ENCODE measurements around the gene OR2AG2. TPM values are rescaled to one million over a fixed set of nuclear protein-coding genes. Genes with fewer than 3 reads are reported as not detected.

OR2AG2 gene
- total RNA-seq, 4 donors from 2014 or later = 0.17 to 0.33 TPM; not detected in 2

DNA sequence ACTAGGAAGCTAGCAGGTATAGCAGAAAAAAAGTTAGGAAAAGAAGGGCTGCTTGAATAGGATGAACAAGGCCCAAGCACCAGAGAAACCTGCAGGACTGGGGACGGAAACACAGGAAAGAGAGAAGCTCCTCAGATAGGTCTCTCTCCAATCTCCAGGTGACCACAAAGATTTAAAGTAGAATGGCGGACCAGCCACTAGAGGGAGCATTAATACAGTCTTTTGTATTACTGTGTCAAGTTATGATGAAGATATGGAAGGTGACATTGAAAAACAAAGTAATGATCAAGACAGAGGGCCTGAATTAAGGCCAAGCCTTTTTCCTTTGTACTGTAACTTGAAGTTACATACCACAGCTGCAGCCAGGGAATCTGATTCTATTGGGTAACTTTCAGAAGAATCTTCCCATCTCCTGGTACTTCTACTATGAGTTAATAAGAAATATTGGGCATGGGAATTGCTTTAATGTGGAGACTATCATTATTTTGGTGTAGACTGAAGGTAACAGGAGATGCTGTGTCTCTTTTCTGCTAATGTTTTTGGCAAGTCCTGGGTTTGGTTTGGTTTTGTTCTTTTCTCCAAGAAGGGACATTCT lies 33.8 kb downstream of the OR2AG2 start:
- TF ChIP-seq, protein P1, sequence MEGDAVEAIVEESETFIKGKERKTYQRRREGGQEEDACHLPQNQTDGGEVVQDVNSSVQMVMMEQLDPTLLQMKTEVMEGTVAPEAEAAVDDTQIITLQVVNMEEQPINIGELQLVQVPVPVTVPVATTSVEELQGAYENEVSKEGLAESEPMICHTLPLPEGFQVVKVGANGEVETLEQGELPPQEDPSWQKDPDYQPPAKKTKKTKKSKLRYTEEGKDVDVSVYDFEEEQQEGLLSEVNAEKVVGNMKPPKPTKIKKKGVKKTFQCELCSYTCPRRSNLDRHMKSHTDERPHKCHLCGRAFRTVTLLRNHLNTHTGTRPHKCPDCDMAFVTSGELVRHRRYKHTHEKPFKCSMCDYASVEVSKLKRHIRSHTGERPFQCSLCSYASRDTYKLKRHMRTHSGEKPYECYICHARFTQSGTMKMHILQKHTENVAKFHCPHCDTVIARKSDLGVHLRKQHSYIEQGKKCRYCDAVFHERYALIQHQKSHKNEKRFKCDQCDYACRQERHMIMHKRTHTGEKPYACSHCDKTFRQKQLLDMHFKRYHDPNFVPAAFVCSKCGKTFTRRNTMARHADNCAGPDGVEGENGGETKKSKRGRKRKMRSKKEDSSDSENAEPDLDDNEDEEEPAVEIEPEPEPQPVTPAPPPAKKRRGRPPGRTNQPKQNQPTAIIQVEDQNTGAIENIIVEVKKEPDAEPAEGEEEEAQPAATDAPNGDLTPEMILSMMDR (IDR thresholded peaks at IDR 0.05; ENCODE audit: low read depth) = no peak

DNA sequence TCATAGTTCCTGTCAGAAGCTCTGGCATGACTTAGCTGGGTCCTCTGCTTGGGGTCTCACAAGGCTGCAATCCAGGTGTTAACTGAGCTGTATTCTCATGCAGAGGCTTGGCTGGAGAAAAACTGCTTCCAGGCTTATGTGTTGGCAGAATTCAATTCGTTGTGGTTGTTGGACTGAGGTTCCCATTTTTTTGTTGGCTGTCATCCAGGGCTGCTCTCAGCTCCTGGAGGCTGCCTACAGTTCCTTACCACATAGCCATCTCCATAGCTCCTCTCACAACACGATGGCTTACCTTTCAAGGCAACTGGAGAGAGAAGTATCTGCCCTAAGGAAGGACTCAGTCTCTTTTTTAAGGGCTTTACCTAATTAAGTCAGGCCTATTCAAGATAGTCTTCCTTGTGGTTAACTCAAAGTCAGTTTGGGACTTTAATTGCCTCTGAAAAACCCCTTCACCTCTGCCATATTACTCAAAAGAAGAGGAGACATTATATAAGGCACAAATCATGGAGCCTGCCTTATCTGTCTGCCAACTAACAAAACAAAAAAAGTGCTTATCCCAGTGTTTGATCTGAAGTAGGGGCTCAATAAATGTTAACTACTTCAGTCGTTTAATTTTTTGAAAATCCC lies 35.2 kb downstream of the OR2AG2 start:
- TF ChIP-seq, protein P1 (IDR thresholded peaks at IDR 0.05; ENCODE audit: low read depth) = no peak

GRCh38 chr11:6735306-6735705 lies 36.5 kb downstream of the OR2AG2 start:
- TF ChIP-seq, protein P1 (IDR thresholded peaks at IDR 0.05; ENCODE audit: low read depth) = no peak

DNA sequence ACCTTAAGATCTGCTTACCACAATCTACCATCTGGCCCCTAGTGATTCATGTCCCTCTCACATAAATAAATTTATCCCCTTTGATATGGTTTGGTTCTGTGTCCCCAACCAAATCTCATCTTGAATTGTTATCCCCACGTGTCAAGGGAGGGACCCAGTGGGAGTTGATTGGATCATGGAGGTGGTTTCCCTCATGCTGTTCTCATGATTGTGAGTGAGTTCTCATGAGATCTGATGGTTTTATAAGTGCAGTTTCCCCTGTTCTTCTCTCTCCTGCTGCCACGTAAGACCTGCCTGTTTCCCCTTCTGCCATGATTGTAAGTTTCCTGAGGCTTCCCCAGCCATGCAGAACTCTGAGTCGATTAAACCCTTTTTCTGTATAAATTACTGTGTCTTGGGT lies 37.2 kb downstream of the OR2AG2 start:
- TF ChIP-seq, protein P1 (IDR thresholded peaks at IDR 0.05; ENCODE audit: low read depth) = no peak

DNA sequence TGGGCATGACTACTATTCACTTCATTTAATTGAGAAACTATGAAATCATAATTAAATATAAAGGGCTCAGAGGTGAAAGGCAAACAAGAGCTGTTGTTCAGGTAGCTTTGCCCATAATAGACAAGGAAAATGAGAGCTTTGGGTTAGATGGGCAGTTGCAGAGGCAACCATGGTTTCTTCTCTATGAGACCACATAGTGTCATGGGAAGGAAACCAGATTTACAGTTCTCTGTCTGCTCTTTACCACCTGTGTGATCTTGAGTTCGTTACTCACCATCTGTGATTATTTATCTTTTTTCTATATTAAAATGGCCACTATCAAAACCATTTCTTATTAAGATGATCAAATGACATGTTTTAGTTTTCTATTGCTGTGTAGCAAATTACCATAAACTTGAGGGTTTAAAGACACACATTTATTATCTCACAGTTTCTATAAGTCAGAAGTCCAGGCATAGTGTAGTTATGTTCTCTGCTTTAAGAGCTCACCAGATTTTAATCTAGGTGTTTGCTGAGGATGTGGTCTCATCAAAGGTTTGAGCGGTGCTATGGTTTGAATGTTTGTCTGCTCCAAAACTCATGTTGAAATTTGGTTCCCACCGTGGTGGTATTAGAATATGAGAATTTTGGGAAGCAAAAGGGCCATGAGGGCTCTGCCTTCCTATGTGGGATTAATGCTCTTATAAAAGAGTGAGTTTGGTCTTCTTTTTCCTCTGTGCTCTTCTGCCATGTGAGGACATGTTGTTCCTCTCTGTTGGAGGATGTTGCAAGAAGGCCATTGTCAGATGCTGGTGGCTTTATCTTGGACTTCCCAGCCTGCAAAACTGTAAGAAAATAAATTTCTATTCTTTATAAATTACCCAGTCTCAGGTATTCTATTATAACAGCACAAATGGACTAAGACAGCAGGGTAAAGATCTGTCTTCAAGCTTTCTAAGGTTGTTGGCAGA lies 38.2 kb downstream of the OR2AG2 start:
- TF ChIP-seq, protein P1 (IDR thresholded peaks at IDR 0.05; ENCODE audit: low read depth) = no peak

- TF ChIP-seq, protein P1 (IDR thresholded peaks at IDR 0.05; ENCODE audit: low read depth) = no peak
These were observed 43.6 kb downstream of the OR2AG2 start for GRCh38 chr11:6727971-6728760.

Measured in subcutaneous adipose tissue (tissue), 4 donors.